GM13976 (cell line): Measurements from ENCODE around the gene BRSK2.

Experiments used
- DNase-seq: peaks from one replicate; pipeline ENCODE4 v3.0.0; 2012; ENCODE audit warnings: low spot score
- CTCF ChIP-seq: IDR thresholded peaks from 2 replicates; pipeline ENCODE4 v1.5.1; 2012; ENCODE audit warnings: borderline replicate concordance, mild to moderate bottlenecking; ENCODE audit not compliant: insufficient read depth; ENCODE audit errors: extremely low read depth, missing control alignments, control extremely low read depth
- in situ Hi-C: fragments of 300-500 bp; cut with MboI; formaldehyde crosslinking; loops from one replicate; pipeline ENCODE4 v1.12.0; 2022; ENCODE audit warnings: low sequenced_read_pairs, mixed read lengths, inconsistent platforms; ENCODE audit not compliant: unreplicated experiment

BRSK2 gene

GRCh38 chr11:1448882-1449281, 59.1 kb downstream of the BRSK2 start:
- DNase-seq, result no peak
- no peak for TF ChIP-seq CTCF
- in situ Hi-C loops, result no loop called here

- DNase-seq, result no peak
- in situ Hi-C loops, result no loop called here
- TF ChIP-seq CTCF, result no peak
Measured at GRCh38 chr11:1449490-1450243, 59.9 kb downstream of the BRSK2 start.

- no peak for TF ChIP-seq CTCF
- DNase-seq, result no peak
- in situ Hi-C loops, result no loop called here
Measured at GRCh38 chr11:1450344-1450875, 60.7 kb downstream of the BRSK2 start.

GRCh38 chr11:1450949-1451710, 61.4 kb downstream of the BRSK2 start:
- TF ChIP-seq CTCF, result no peak
- DNase-seq, result no peak
- in situ Hi-C loops, result no loop called here

DNA sequence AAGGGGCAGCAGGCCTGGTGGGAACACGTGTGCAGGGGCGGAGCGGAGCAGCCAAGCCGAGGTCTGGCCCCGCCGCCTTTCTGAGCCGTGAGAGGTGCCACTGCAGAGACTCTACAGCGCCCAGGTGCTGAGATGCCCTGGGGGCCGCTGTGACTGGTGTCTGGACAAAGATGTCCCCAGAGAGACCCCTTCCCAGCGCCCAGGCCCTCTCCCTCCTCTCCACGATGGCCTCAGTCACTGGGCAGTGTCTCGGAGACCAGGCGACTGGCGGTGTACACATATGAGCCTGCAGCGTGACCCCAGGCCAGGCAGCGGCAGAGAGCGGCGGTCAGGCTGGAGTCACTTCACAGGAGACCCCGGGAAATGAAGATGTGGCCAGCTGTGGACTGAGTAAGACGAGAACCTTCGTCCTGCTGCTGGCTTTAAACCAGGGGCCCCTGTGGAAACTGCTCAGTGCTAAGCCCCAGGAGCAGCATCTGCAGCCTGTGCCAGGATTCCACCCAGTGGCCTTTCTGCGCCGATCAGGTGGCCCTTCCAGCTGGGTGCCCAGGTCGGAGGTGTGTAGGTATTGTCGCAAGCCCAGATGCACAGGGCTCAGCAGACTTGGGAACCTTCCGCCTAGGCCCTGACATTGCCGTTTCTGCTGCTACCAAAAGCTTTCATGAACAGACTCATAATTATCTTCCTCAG, 62.2 kb downstream of the BRSK2 start:
- DNase-seq, result no peak
- in situ Hi-C loops, result no loop called here
- no peak for TF ChIP-seq CTCF

- TF ChIP-seq CTCF, result no peak
- in situ Hi-C loops, result no loop called here
- DNase-seq, result no peak
Measured at GRCh38 chr11:1452744-1453143, 63.0 kb downstream of the BRSK2 start.
